C4-2B (cell line): ENCODE results near the gene UNC45A.

Source experiments
- CTCF ChIP-seq: fragments of 450-650 bp; conservative IDR thresholded peaks from 2 replicates; pipeline ENCODE4 v1.5.1; 2017; ENCODE audit warnings: mild to moderate bottlenecking
- ZFX ChIP-seq: fragments of 450-650 bp; IDR thresholded peaks from 2 replicates; pipeline ENCODE4 v1.6.1; 2017

GRCh38 chr15:90890839-90891238 lies 44.2 kb upstream of the UNC45A start:
- no peak for TF ChIP-seq CTCF
- no peak for TF ChIP-seq ZFX
